ENCODE data around the gene AKAP13.
"Not testable (repeated sequence)": the region's sequence is repeated elsewhere in the genome, so short reads cannot be mapped to it uniquely, and the experiment has no call there.

AKAP13 gene

DNA sequence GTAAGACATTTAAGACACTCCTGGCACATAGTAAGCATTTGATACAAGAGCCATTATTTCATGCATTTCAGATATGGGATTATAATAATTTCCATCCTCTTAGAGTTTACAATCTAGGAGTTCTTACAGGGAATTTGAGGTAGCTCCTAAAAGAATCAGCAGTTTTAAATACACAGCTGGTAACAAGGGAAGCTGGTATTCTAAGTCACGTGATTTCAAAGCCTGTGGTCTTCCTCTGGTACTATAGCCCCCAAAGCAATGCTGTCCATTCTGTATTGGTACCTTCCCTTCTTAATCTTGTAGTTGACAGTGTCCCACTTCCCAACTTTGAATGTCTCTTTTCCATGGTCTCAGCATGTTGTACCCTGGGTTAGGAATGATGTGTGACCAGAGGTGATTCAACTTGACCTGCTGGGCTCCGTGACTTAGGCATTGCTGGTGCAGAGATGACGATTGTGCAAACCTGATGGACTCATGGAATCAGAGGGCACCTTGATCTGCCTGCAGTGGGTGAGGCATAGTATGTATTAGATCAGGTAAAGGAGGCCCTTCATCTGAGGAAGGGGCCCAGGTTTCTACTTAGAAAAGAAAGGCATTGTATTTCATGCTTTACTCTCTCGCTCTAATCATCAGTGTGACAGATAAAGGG is 122.9 kb downstream of the AKAP13 start:
- no peak for DNase-seq

- no peak for DNase-seq
Measured at GRCh38 chr15:85504749-85505676, 124.6 kb downstream of the AKAP13 start.

DNA sequence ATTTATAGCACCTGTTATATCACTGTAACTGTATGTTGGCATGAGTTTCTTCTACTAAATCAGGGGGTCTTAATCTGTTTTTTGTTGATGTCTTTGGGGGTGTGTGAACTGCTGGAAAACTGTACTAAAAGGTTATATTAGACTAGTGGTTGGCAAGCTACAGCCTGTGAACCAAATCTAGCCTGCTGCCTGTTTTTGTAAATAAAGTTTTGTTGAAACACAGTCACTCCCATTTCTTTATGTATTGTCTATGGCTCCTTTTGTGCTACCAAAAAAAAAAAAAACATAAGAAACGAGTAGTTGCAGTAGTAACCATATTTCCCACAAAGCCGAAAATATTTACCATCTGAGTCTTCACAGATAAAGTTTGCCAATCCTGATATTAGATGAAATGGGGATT is 126.7 kb downstream of the AKAP13 start:
- no peak for DNase-seq

- DNase-seq: no peak
Measured at GRCh38 chr15:85509973-85510372, 129.6 kb downstream of the AKAP13 start.

GRCh38 chr15:85514413-85514812 is 134.0 kb downstream of the AKAP13 start:
- DNase-seq: no peak

DNA sequence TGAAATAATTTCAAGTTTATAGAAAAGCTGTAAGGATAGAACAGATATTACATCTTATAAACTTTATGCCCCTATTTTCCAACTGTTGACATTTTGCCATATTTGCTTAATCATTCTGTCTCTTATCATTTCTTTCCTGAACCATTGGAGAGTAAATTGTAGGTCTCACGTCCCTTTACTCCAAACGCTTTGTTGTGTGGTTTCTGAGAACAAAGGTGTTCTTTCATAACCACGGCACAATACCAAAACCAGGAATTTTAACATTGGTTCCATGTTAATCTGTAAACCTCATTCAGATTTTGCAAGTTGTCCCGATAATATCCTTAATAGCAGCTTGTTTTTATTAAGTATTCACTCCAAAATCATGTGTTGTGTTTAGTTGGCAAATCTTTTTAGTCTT is 134.8 kb downstream of the AKAP13 start:
- no peak for DNase-seq

DNA sequence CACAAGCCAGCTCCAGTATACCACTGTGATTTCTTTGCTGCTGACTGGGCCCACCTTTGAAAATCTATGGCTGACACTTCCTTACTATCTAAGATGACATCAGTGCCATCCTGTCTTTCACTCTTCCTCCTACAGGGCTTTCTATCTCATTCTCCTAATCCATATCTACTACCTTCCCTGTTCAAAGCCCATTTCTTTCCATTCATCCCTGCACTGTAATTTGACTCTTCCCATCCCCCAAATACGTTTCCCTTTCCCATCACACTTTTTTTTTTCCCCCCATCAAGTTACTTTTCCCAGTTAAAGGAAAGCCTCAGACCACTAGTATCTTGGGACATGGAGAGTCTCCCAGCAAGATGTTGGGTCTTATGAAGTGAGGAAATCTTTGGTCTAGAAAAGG is 136.7 kb downstream of the AKAP13 start:
- DNase-seq: no peak

GRCh38 chr15:85518979-85519761 is 138.8 kb downstream of the AKAP13 start:
- DNase-seq: no peak

DNA sequence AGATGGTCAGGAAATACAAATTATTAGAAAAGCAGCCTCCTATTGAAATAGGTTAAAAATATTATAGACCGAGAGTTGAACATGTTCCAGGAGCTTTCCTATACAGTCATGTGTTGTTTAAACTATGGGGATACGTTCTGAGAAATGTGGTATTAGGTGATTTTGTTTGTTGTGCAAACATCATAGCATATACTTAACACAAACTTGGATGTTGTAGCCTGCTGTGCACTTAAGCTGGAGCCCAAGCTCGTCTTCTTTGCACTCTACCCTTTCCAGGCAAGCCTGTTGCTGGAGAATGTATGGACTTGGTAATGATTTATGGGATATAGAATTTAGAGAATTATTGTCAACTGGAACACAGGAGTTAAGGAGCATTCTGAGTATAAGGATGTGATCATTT is 140.2 kb downstream of the AKAP13 start:
- DNase-seq: no peak

DNA sequence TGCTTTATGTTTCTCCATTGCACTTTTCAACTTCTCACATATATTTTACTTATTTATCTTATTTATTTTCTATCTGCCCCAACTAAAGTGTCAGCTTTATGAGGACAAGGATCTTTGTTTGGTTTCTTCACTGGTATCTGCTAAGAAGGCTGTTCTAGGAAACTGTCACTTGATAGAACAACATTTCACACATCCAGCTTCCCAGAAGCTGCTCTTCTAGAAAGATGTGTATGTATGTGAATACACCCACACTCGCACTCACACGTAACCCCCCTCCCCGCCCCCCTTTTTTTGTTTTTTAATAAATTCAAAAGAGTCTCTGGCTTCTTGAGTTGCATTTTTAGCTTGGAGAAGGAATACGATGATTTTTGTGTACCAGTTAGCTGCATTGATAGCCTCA is 143.1 kb downstream of the AKAP13 start:
- no peak for DNase-seq

- DNase-seq: no peak
Measured at GRCh38 chr15:85525755-85526154, 145.4 kb downstream of the AKAP13 start.

- DNase-seq: no peak
Measured at GRCh38 chr15:85527895-85528294, 147.5 kb downstream of the AKAP13 start.

DNA sequence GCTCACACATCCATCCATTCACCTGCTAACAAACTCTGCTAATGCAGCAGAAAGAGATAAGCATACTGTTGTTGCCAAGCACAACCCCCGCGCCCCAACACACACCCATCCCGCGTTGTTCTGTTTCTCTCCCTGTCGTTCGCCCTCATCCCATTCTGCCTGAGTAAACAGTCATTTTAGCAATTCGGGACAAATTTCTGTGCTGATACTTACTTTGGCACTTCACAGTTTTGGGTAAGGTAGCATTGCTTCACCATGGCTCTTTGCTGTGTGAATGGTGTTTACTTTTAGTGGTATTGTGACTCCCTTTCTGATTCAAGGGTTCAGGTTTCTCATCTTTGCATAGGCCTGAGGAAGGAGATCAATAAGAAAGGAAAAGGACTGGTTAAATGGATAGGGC is 149.7 kb downstream of the AKAP13 start:
- DNase-seq: no peak

GRCh38 chr15:85531083-85531482 is 150.7 kb downstream of the AKAP13 start:
- no peak for DNase-seq

DNA sequence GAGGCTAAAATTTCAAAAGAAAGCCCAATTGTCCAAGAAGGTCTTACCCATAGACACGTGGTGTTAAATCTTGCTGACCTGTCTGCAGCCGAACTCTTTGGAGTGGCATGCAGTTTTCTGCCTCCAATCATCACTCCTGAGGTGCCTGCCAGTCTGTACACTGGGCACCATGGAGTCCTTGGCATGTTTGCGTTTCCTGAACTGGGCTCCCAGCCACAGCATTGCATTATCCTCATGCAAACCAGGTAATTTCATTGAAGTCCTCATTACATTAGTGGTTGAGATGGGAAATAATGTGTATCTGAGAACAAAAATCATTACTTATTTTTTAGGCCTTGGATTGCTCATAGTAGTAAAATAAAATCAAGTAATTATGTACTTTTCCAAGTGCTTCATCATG is 152.3 kb downstream of the AKAP13 start:
- DNase-seq: no peak

GRCh38 chr15:85534031-85534430 is 153.6 kb downstream of the AKAP13 start:
- no peak for DNase-seq

DNA sequence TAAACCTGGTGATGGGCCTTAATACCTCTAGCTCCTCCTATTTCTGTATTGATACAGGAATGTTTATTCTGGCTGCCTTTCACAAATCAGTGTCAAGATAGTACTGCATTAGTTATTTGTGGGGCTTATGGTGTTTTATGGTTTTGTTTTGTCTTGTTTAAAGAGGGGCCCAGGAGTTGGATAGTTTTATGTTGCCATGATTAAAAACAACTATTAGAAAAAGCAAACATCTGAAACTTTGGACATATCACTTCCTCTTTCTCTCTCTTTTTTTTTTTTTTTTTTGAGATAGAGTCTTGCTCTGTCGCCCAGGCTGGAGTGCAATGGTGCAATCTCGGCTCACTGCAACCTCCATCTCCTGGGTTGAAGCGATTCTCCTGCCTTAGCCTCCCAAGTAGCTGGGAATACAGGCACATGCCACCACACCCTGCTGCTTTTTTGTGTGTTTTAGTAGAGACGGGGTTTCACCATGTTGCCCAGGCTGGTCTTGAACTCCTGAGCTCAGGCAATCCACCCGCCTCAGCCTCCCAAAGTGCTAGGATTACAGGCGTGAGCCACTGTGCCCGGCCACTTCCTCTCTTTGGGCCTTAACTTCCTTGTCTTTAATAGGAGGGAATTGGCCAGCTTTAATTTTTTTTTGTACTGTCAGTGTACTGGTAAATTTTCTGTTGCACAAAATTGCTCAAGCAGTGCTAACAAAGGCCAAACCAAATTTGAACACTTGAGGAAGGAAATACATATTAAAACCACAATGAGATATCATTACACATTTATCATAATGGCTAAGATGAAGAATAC is 155.3 kb downstream of the AKAP13 start:
- DNase-seq: not testable (repeated sequence)

DNA sequence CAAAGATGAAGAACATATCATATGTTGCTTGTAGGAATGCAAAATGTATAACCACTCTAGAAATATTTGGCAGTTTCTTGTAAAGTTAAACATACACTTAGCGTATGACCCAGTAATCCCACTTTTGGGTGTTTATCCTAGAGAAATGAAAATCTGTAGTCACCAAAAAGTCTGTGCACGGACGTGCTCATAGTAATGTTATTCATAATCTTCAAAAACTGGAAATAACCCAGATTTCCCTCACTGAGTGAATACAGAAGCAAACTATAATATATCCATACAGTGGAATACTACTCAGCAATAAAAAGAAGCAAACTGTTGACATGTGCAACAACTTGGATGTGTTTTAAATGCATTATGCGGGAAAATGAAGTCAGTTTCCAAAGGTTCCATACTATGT is 155.9 kb downstream of the AKAP13 start:
- no peak for DNase-seq

- DNase-seq: no peak
Measured at GRCh38 chr15:85539491-85539890, 159.1 kb downstream of the AKAP13 start.

DNA sequence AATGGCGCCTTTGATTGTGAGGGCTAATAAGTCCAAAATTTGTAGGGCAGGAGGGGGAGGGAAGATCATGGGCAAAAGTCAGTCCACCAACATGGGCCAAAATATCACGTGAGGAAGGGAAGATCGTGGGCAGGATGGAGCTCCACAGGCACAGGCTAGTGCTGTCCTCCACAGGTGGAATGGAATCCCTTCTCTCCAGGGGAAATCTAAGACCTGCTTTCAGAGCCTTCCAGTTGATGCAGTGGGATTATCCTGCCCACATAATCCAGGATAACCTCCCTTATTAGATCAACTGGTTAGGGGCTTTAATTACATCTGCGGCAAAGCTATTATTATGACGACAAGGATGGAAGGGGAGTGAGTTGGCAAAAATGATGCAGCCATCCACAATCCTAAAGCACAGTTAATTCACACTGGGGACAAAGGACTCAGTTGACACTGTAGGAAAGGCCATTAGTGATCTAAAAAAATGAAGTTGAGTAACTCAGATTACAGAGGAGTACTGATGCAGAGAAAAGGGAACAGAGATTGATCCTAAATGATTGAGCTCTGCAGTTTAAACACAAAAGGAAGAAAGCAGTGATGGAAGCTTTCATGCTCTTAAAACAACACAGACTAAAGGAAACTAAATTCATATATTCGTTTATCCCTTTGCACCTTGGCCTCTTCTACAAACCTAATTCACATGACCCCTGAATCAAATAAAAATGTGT is 159.8 kb downstream of the AKAP13 start:
- DNase-seq: no peak

DNA sequence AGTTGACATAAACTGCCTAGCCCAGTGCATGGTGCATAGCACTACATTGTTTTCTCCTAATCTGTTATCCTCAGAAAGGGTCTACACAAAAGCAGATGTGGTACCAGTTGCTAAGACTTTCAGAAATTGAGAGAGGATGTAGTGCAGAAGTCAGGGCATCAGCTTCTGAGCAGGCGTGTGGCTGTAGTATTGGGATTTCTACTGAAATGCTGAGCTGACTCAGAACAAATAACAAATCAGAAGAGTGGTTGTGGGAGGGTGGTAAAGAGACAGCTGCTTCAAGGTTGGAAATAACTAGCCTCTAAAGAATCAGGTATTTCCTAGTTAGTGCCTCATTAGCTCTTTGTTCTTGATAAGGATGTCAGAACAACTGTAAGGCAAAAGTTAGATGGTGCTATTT is 161.3 kb downstream of the AKAP13 start:
- no peak for DNase-seq

DNA sequence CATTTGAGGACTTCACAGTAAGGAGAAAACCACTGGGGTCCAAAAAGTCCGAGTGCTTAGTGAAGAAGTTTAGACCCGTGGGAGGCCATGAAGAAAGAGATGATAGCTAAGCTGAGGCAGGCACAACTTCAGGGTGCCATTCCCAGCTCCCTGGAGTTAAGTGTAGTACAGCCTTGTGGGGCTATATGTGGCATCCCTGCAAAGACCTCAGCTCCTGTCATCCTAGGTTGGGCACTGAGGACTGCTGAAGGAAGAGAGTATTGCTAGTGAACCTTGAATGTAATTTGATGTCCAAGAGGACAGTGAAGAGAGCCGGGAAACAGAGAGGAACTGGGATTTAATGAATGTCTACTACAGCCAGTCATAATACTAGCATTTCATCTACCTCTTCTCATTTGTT is 162.1 kb downstream of the AKAP13 start:
- no peak for DNase-seq

All from cortex of kidney (tissue), 1 donor.